ENCODE results near the gene ATP2C2. TPM values are rescaled to one million over a fixed set of nuclear protein-coding genes. Genes with fewer than 3 reads are reported as not detected.

The ATP2C2 gene
- total and polyA plus RNA-seq, 2 of the 8 experiments (the other 6 are each of a cell fraction or from before 2014, with no cell fraction given): 1.2 to 2.8 TPM

DNA sequence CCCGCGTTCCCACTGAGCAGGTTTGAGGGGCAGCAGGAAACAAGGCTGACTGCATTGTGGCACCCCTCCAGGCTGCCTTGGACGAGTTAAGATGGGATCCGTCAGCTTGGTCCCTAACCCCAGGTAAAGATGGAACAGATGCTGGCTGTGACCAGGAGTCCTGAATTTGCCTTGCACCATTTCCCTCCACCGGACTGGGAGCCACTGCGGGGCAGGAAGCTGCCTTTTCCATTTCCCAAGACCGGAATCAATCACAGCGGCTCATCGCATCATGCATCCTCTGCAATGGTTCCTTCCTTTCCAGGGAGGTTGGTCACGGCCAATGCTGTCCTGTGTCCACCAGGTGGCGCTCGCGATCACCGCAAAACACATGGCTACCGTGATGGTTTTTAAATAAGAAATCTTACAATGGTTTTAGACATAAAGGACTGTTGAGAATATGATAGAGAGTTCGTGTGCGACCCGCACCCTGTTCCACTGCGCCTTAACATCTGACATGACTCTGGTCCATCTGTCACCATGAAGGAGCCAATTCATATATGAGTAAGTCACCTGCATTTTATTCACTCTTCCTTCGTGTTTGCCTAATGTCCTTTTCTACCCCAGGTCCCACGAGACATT, 143.0 kb downstream of the ATP2C2 start (continued):
- TF ChIP-seq, protein P1, sequence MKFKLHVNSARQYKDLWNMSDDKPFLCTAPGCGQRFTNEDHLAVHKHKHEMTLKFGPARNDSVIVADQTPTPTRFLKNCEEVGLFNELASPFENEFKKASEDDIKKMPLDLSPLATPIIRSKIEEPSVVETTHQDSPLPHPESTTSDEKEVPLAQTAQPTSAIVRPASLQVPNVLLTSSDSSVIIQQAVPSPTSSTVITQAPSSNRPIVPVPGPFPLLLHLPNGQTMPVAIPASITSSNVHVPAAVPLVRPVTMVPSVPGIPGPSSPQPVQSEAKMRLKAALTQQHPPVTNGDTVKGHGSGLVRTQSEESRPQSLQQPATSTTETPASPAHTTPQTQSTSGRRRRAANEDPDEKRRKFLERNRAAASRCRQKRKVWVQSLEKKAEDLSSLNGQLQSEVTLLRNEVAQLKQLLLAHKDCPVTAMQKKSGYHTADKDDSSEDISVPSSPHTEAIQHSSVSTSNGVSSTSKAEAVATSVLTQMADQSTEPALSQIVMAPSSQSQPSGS (IDR thresholded peaks at IDR 0.05; ENCODE audit: low read length): 0 out of 2 replicates have a peak, but pooled peaks have one; percentile 39
- TF ChIP-seq, protein P2, sequence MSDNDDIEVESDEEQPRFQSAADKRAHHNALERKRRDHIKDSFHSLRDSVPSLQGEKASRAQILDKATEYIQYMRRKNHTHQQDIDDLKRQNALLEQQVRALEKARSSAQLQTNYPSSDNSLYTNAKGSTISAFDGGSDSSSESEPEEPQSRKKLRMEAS (IDR thresholded peaks at IDR 0.05): 0 out of 2 replicates have a peak, but pooled peaks have one; percentile 13
- TF ChIP-seq JUN (IDR thresholded peaks at IDR 0.05; ENCODE audit: low read depth, low read length) (no peak), RNF2 (IDR thresholded peaks at IDR 0.05; ENCODE audit: borderline replicate concordance, low read depth, low read length, missing control alignments, poor library complexity, severe bottlenecking) (no peak), FOSL1 (IDR thresholded peaks at IDR 0.05; ENCODE audit: insufficient read depth, low read depth, low read length) (no peak), RAD21 (IDR thresholded peaks at IDR 0.05 in 1 of 2, conservative IDR thresholded peaks at IDR 0.05 in 1 of 2; ENCODE audit: low read depth in 2 of 2, low read length in 2 of 2) (peak; percentile 85 to 87), TAF1 (IDR thresholded peaks at IDR 0.05; ENCODE audit: low read depth, low read length) (0 out of 2 replicates have a peak, but pooled peaks have one; percentile 36)

All from H1 (cell line).